ENCODE data around the gene COL24A1.

DNA sequence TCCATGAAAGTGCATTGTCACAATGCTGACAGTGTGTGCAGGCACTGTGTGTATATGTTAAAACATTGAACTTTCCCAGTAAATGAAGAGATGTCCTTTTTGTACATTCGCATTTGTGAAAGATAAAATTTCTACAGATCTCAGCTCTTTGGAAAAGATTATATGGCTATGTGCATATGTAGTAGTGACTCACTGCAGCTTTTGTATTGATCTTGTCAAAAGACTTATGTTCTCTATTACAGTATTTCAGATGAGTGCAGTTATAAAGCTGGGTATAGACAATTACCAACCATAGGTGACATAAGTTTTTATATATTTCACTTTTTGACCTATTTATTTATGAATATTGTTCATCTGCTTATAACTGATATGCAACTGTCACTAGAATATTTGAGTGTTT is 212.6 kb downstream of the COL24A1 start:
- TF ChIP-seq, protein P1, sequence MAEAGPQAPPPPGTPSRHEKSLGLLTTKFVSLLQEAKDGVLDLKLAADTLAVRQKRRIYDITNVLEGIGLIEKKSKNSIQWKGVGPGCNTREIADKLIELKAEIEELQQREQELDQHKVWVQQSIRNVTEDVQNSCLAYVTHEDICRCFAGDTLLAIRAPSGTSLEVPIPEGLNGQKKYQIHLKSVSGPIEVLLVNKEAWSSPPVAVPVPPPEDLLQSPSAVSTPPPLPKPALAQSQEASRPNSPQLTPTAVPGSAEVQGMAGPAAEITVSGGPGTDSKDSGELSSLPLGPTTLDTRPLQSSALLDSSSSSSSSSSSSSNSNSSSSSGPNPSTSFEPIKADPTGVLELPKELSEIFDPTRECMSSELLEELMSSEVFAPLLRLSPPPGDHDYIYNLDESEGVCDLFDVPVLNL (CRISPR knock-in tag; IDR thresholded peaks at IDR 0.05; ENCODE audit: borderline replicate concordance, low read depth) = no peak
- TF ChIP-seq, protein P2, sequence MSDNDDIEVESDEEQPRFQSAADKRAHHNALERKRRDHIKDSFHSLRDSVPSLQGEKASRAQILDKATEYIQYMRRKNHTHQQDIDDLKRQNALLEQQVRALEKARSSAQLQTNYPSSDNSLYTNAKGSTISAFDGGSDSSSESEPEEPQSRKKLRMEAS (CRISPR knock-in tag; IDR thresholded peaks at IDR 0.05) = no peak
- TF ChIP-seq SMAD4 (CRISPR knock-in tag; IDR thresholded peaks at IDR 0.05) = no peak
- TF ChIP-seq, protein P3, sequence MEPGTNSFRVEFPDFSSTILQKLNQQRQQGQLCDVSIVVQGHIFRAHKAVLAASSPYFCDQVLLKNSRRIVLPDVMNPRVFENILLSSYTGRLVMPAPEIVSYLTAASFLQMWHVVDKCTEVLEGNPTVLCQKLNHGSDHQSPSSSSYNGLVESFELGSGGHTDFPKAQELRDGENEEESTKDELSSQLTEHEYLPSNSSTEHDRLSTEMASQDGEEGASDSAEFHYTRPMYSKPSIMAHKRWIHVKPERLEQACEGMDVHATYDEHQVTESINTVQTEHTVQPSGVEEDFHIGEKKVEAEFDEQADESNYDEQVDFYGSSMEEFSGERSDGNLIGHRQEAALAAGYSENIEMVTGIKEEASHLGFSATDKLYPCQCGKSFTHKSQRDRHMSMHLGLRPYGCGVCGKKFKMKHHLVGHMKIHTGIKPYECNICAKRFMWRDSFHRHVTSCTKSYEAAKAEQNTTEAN (CRISPR knock-in tag; IDR thresholded peaks at IDR 0.05) = no peak
- TF ChIP-seq, protein P4, sequence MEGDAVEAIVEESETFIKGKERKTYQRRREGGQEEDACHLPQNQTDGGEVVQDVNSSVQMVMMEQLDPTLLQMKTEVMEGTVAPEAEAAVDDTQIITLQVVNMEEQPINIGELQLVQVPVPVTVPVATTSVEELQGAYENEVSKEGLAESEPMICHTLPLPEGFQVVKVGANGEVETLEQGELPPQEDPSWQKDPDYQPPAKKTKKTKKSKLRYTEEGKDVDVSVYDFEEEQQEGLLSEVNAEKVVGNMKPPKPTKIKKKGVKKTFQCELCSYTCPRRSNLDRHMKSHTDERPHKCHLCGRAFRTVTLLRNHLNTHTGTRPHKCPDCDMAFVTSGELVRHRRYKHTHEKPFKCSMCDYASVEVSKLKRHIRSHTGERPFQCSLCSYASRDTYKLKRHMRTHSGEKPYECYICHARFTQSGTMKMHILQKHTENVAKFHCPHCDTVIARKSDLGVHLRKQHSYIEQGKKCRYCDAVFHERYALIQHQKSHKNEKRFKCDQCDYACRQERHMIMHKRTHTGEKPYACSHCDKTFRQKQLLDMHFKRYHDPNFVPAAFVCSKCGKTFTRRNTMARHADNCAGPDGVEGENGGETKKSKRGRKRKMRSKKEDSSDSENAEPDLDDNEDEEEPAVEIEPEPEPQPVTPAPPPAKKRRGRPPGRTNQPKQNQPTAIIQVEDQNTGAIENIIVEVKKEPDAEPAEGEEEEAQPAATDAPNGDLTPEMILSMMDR (IDR thresholded peaks at IDR 0.05) = no peak
- TF ChIP-seq CREM (CRISPR knock-in tag; IDR thresholded peaks at IDR 0.05) = no peak
- no peak for TF ChIP-seq NFYB (CRISPR knock-in tag; conservative IDR thresholded peaks at IDR 0.05; ENCODE audit: low read depth)
- no peak for TF ChIP-seq ELF4 (CRISPR knock-in tag; IDR thresholded peaks at IDR 0.05; ENCODE audit: low read depth)
- TF ChIP-seq CBFB (CRISPR knock-in tag; IDR thresholded peaks at IDR 0.05; ENCODE audit: low read depth) = no peak
- TF ChIP-seq RELA (CRISPR knock-in tag; IDR thresholded peaks at IDR 0.05; ENCODE audit: borderline replicate concordance) = no peak
